ENCODE results near the gene AACS.

The AACS gene

DNA sequence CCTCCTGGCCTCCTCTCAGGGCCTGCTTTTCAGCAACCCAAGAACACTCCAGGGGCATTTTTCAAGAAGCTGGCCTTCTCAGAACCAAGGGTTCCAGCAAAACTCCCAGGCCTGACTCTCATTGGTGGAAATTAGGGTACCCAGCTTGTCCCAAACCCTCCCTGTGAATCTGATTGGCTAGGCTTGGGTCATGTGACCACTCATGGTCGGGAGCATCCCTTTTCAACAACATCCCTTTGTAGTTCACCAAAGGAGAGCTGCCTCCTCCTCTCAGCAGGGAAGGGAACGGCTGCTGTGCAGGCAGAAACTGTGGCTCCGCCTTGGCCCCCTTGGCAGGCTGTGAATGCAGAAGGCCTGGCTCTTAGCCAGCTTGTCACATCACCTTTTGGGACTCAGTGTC is 94.5 kb downstream of the AACS start:
- Histone ChIP-seq H3K9ac (ENCODE audit: low read length) (no peak overlapping the region), H3K4me1 (ENCODE audit: control insufficient read depth, insufficient read depth, low read length) (no peaks in the 10 kb centered on the region), H3K36me3 (ENCODE audit: control insufficient read depth, insufficient read depth, low read length) (no peaks in the 10 kb centered on the region), H3K27me3 (ENCODE audit: control insufficient read depth, insufficient read depth, low read length) (no peaks in the 10 kb centered on the region), H3K4me3 (ENCODE audit: low read length) (no peak overlapping the region), H3K27ac (ENCODE audit: low read depth, low read length) (no peak overlapping the region)

DNA sequence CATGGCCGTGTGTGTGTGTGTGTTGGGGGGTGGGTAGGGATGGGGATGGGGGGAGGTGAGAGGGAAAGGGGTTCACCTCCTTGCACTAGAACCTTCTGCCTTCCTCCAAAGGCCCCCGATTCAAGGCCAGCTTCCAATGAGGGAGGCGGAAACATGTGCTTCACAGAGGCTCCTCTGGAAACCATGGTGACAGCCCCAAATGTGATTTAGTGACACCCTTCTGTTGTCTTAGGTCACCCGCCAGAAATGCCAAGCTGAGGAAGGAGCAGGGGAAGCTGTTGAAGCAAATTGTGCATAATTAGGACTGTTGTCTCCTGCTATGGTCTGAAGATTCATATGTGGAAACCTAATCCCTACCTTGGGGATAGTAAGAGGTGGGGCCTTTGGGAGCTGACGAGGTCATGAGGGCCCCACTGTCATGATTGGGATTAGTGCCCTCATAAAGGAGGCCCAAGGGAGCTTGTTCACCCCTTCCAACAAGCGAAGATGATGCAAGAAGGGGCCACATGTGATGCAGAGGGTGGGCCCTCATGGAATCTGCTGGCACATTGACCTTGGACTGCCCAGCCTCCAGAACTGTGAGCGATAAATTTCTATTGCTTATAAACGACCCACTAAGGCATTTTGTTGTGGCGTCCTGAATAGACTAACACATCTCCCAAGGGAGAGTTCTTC is 95.2 kb downstream of the AACS start:
- no peaks in the 10 kb centered on the region for H3K36me3 ChIP-seq (ENCODE audit: control insufficient read depth, insufficient read depth, low read length)
- H3K27me3 ChIP-seq (ENCODE audit: control insufficient read depth, insufficient read depth, low read length), result no peaks in the 10 kb centered on the region
- no peak overlapping the region for H3K4me3 ChIP-seq (ENCODE audit: low read length)
- no peak overlapping the region for H3K27ac ChIP-seq (ENCODE audit: low read depth, low read length)
- H3K4me1 ChIP-seq (ENCODE audit: control insufficient read depth, insufficient read depth, low read length), result no peaks in the 10 kb centered on the region
- H3K9ac ChIP-seq (ENCODE audit: low read length), result no peak overlapping the region

DNA sequence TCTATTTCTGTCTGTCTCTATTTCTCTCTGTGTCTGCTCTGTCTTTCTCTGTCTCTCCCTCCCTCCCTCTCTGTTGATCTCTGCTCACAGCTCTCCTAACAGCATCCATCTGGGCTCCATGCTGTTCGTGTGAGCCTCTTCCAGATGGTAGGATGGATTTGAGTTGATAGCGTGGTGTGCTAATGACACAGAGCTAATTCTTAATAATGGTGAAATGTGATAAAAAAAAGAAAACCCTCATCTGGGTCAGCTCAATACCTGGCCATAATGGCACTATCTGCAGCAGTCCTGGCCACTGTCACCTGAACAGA is 96.4 kb downstream of the AACS start:
- no peaks in the 10 kb centered on the region for H3K36me3 ChIP-seq (ENCODE audit: control insufficient read depth, insufficient read depth, low read length)
- no peak overlapping the region for H3K27ac ChIP-seq (ENCODE audit: low read depth, low read length)

DNA sequence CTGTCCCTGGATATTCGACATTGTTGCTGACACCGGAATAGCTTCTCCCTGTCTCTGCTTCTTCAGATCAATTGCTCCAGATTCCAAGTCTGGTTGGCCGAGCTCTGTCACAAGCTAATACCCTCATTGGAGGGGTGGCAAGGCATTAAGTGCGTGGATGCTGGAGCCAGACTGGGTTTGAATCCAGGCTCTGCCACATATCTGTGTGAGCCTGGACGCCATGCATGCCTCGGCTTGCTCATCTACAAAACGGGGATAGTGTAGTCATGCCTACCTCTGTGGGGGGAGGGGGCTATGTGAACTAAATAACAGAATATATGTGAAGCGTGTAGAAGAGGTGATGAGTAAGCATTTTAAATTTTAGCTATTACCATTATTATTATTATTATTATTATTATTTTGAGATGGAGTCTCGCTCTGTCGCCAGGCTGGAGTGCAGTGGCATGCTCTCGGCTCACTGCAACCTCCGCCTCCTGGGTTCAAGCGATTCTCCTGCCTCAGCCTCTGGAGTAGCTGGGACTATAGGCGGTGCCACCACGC is 97.3 kb downstream of the AACS start:
- Histone ChIP-seq H3K4me1 (ENCODE audit: control insufficient read depth, insufficient read depth, low read length) (no peaks in the 10 kb centered on the region), H3K27ac (ENCODE audit: low read depth, low read length) (no peak overlapping the region), H3K36me3 (ENCODE audit: control insufficient read depth, insufficient read depth, low read length) (no peaks in the 10 kb centered on the region), H3K4me3 (ENCODE audit: low read length) (no peak overlapping the region), H3K9ac (ENCODE audit: low read length) (no peak overlapping the region), H3K27me3 (ENCODE audit: control insufficient read depth, insufficient read depth, low read length) (no peaks in the 10 kb centered on the region)

More for the DNA sequence above, 96.4 kb downstream of the AACS start:
- Histone ChIP-seq H3K4me3 (ENCODE audit: low read length) (no peak overlapping the region), H3K4me1 (ENCODE audit: control insufficient read depth, insufficient read depth, low read length) (no peaks in the 10 kb centered on the region), H3K9ac (ENCODE audit: low read length) (no peak overlapping the region), H3K27me3 (ENCODE audit: control insufficient read depth, insufficient read depth, low read length) (no peaks in the 10 kb centered on the region)

DNA sequence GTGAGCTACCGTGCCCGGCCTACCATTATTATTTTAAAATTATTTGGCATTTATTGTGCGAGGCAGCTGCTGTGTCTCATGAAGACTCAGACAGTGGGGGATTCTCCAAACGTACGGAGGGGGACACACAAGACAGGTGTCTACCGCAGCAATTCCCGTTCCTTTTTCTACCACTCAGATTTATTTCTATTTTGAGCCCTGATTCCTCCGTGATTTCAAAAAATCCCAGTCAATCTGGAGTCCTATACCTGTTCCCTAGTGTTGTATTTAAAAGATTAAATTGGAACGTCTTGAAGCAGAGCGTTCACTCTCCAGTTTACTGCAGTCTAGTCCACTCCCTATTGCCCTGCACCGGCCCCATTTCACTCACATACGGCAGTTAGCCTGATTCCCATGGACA is 97.9 kb downstream of the AACS start:
- Histone ChIP-seq H3K27ac (ENCODE audit: low read depth, low read length) (no peak overlapping the region), H3K27me3 (ENCODE audit: control insufficient read depth, insufficient read depth, low read length) (no peaks in the 10 kb centered on the region), H3K36me3 (ENCODE audit: control insufficient read depth, insufficient read depth, low read length) (no peaks in the 10 kb centered on the region), H3K9ac (ENCODE audit: low read length) (no peak overlapping the region), H3K4me3 (ENCODE audit: low read length) (no peak overlapping the region), H3K4me1 (ENCODE audit: control insufficient read depth, insufficient read depth, low read length) (no peaks in the 10 kb centered on the region)

DNA sequence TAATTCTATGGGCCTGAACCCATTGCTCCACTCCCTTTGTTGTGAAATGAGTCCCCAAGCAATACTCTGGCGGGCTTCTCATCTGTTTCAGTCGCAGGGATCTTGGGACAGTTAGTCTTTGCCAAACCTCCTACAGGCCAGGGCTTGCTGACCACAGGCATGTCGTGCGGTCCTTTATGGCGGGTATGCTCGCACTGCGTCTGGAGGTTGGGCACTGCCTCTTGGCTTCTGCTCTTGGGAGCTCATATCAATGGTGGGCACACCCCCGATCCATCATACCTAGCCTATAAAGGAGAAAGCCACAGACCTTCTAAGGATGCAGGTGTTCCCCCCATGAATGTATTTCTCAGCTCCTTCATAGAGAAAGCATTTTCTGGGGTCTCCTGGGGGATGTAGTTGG is 99.3 kb downstream of the AACS start:
- Histone ChIP-seq H3K9ac (ENCODE audit: low read length) (no peak overlapping the region), H3K36me3 (ENCODE audit: control insufficient read depth, insufficient read depth, low read length) (no peaks in the 10 kb centered on the region), H3K27ac (ENCODE audit: low read depth, low read length) (no peak overlapping the region), H3K27me3 (ENCODE audit: control insufficient read depth, insufficient read depth, low read length) (no peaks in the 10 kb centered on the region), H3K4me3 (ENCODE audit: low read length) (no peak overlapping the region), H3K4me1 (ENCODE audit: control insufficient read depth, insufficient read depth, low read length) (no peaks in the 10 kb centered on the region)

DNA sequence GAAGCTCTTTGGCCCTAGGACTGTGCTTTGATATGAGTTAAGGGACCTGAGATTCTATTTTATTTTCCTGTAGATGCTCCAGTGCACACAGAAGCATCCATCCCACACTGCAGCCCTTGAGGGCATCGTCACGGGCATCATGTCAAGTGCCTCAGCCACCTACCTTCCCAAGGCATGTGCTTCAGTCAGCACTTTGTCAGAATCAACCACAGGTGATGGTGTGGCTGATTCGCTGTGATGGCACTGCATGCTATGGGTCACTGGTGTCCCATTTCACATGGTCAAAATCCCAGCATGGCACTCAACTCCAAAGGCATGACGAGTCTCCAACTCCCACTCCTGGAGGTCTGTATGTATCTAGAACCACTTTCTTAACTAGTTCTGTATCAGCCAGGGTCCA is 100.8 kb downstream of the AACS start:
- Histone ChIP-seq H3K27me3 (ENCODE audit: control insufficient read depth, insufficient read depth, low read length) (no peaks in the 10 kb centered on the region), H3K4me1 (ENCODE audit: control insufficient read depth, insufficient read depth, low read length) (no peaks in the 10 kb centered on the region), H3K4me3 (ENCODE audit: low read length) (no peak overlapping the region), H3K27ac (ENCODE audit: low read depth, low read length) (no peak overlapping the region), H3K9ac (ENCODE audit: low read length) (no peak overlapping the region), H3K36me3 (ENCODE audit: control insufficient read depth, insufficient read depth, low read length) (no peaks in the 10 kb centered on the region)

DNA sequence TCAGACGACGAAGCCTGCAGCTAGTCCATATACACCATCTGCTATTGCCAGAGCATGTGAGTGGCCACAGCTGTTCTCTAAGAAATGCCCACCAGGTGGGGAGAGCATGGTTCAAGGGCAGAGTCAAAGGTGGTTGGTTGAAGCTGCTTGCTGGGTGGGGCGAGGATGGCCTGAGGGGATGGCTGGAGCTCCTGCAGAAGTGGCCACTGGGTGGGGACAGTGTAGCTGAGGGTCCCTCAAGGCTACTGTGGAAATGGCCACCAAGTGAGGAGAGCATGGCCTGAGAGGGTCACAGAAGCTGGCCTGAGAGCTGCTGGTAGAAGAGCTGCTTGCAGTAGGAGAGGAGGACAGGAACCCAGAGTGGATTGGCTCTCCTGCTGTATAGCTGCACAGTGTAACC is 102.4 kb downstream of the AACS start:
- Histone ChIP-seq H3K4me3 (ENCODE audit: low read length) (no peak overlapping the region), H3K4me1 (ENCODE audit: control insufficient read depth, insufficient read depth, low read length) (no peaks in the 10 kb centered on the region), H3K27me3 (ENCODE audit: control insufficient read depth, insufficient read depth, low read length) (no peaks in the 10 kb centered on the region), H3K9ac (ENCODE audit: low read length) (no peak overlapping the region), H3K36me3 (ENCODE audit: control insufficient read depth, insufficient read depth, low read length) (no peaks in the 10 kb centered on the region), H3K27ac (ENCODE audit: low read depth, low read length) (no peak overlapping the region)

DNA sequence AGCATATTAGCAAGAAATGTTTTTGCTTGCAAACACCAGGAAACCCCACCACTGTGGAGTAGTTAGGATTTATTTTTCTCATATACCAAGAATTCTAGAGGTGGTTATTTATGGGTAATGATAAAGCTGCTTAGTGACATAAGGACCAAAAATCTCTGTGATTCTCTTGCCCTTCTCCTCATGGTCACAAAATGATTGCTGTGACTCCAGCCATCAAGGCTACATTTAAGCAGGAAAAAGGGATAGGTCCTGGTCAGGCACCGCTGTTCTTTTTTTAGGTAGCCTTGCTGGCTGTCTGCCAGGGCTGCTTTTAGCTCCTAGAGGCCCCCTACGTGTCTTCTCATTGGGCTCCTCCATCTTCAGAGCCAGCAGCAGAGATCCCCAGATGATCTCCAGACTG is 104.2 kb downstream of the AACS start:
- H3K27me3 ChIP-seq (ENCODE audit: control insufficient read depth, insufficient read depth, low read length), result no peaks in the 10 kb centered on the region
- no peak overlapping the region for H3K4me3 ChIP-seq (ENCODE audit: low read length)
- no peak overlapping the region for H3K9ac ChIP-seq (ENCODE audit: low read length)
- H3K27ac ChIP-seq (ENCODE audit: low read depth, low read length), result no peak overlapping the region
- H3K4me1 ChIP-seq (ENCODE audit: control insufficient read depth, insufficient read depth, low read length), result no peaks in the 10 kb centered on the region
- no peaks in the 10 kb centered on the region for H3K36me3 ChIP-seq (ENCODE audit: control insufficient read depth, insufficient read depth, low read length)

DNA sequence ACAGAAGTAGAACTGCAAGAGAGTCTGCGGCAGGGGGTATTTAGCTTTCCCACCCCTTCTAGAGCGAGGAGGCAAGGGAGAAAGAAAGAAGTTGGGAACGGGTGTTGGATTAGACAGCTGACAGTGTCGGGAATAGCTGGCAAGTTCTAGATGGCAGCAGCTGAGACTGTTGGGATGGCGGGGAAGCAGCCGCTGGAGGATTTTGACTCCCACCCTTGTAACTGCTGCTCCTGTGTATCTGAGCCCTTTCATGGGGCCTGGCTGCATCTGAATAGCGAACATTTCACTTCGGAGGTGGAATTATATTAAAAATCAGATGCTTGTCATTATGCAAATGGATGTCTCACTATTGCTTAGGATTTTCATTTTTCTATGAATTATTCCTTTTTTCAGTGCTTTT is 104.6 kb downstream of the AACS start:
- Histone ChIP-seq H3K9ac (ENCODE audit: low read length) (no peak overlapping the region), H3K27ac (ENCODE audit: low read depth, low read length) (no peak overlapping the region), H3K36me3 (ENCODE audit: control insufficient read depth, insufficient read depth, low read length) (no peaks in the 10 kb centered on the region), H3K4me1 (ENCODE audit: control insufficient read depth, insufficient read depth, low read length) (no peaks in the 10 kb centered on the region), H3K4me3 (ENCODE audit: low read length) (no peak overlapping the region), H3K27me3 (ENCODE audit: control insufficient read depth, insufficient read depth, low read length) (no peaks in the 10 kb centered on the region)

DNA sequence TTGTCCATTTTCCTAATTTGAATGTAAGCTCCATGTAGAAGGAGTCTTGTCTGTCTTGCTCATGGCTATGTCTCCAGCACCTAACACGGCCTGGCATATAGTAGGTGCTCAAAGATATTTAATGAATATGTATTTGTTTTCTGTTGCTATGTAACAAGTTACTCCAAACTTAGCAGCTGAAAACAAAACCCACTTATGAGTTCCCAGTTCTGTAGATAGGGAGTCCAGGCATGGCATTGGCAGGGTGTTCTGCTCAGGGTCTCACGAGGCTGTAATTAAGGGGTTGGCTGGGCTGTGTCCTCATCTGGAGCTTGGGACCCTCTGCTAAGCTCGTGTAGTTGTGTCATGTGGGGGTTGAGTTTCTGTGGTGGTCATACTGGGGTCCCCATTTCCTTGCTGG is 106.0 kb downstream of the AACS start:
- no peaks in the 10 kb centered on the region for H3K27me3 ChIP-seq (ENCODE audit: control insufficient read depth, insufficient read depth, low read length)
- H3K27ac ChIP-seq (ENCODE audit: low read depth, low read length), result no peak overlapping the region
- no peaks in the 10 kb centered on the region for H3K4me1 ChIP-seq (ENCODE audit: control insufficient read depth, insufficient read depth, low read length)
- no peaks in the 10 kb centered on the region for H3K36me3 ChIP-seq (ENCODE audit: control insufficient read depth, insufficient read depth, low read length)
- H3K9ac ChIP-seq (ENCODE audit: low read length), result no peak overlapping the region
- H3K4me3 ChIP-seq (ENCODE audit: low read length), result no peak overlapping the region

DNA sequence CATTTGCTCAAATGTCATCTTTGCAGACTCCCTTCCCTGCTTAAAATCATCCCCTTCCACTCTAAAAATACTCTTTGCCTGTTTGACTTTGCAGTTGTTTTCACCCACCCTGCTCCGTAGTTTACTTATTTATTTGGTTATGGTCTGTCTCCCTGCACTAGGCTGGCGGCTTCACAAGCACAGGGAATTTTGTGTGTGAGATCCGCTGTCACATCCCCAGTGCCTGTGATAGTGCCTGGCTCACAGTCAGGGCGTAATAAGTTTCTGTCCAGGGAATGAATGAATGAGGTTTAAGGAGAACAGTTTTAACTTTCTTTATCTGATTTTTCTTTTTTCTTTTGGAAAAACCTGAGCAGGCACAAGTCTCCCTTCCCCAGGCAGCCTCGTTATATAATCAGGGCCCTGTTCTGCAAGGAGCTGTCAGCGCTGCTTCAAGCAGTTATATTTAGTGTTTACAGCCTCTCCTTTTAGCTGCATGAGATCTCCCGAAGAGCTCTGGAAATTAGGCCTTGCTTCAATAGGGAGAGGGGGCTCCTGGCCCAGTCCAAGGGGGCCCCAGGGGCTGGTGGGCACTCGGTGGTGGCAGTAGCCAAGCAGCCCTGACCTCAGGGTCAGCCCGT is 107.1 kb downstream of the AACS start:
- Histone ChIP-seq H3K4me3 (ENCODE audit: low read length) (no peak overlapping the region), H3K9ac (ENCODE audit: low read length) (no peak overlapping the region), H3K36me3 (ENCODE audit: control insufficient read depth, insufficient read depth, low read length) (no peaks in the 10 kb centered on the region), H3K27me3 (ENCODE audit: control insufficient read depth, insufficient read depth, low read length) (no peaks in the 10 kb centered on the region), H3K4me1 (ENCODE audit: control insufficient read depth, insufficient read depth, low read length) (no peaks in the 10 kb centered on the region), H3K27ac (ENCODE audit: low read depth, low read length) (no peak overlapping the region)

DNA sequence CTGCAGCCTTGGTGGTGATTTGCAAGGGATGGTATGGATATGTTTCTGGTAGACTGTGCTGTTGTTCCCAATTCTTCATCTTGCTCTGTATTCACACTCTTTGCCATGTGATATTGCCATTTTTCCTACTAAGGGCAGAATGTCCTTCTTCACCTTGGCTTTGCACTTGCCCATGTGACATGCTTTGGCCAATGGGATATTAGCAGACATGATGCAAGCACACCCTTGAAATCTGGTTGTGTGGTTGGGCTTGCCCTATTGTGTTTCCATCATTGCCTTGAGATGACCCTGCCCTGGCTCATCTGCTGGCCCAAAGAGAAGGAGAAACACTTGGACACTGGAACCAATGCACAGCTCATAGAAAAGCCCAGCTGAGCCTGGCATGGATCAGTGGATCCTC is 110.3 kb downstream of the AACS start:
- H3K27ac ChIP-seq (ENCODE audit: low read depth, low read length), result no peak overlapping the region
- no peak overlapping the region for H3K4me3 ChIP-seq (ENCODE audit: low read length)
- H3K4me1 ChIP-seq (ENCODE audit: control insufficient read depth, insufficient read depth, low read length), result no peaks in the 10 kb centered on the region
- H3K36me3 ChIP-seq (ENCODE audit: control insufficient read depth, insufficient read depth, low read length), result no peaks in the 10 kb centered on the region
- no peak overlapping the region for H3K9ac ChIP-seq (ENCODE audit: low read length)
- no peaks in the 10 kb centered on the region for H3K27me3 ChIP-seq (ENCODE audit: control insufficient read depth, insufficient read depth, low read length)

Measured in rectal smooth muscle tissue (tissue), 1 donor.